HFFc6 (cell line): ENCODE data around the gene CD28. TPM values are rescaled to one million over a fixed set of nuclear protein-coding genes. Genes with fewer than 3 reads are reported as not detected.

Source experiments
- DNase-seq: peaks from one replicate; pipeline ENCODE4 v3.0.0-alpha.2; 2018
- H3K27ac Mint-ChIP-seq: 2 replicates; pipeline ENCODE4 v1.8.0; 2020; ENCODE audit warnings: mild to moderate bottlenecking, mixed read lengths
- H3K27me3 Mint-ChIP-seq: 2 replicates; pipeline ENCODE4 v1.8.0; 2021; ENCODE audit warnings: mild to moderate bottlenecking, moderate library complexity, mixed read lengths; ENCODE audit not compliant: insufficient read depth
- H3K36me3 Mint-ChIP-seq: 2 replicates; pipeline ENCODE4 v1.8.0; 2021; ENCODE audit warnings: low read depth, mixed read lengths
- H3K4me1 Mint-ChIP-seq: 2 replicates; pipeline ENCODE4 v1.8.0; 2020; ENCODE audit warnings: low read depth, mixed read lengths
- H3K4me3 Mint-ChIP-seq: 2 replicates; pipeline ENCODE4 v1.8.0; 2020; ENCODE audit warnings: mild to moderate bottlenecking, moderate library complexity, mixed read lengths
- H3K9me3 Mint-ChIP-seq: 2 replicates; pipeline ENCODE4 v1.8.0; 2020; ENCODE audit warnings: mild to moderate bottlenecking, mixed read lengths
- CTCF ChIP-seq: fragments of 200-600 bp; sonication (generic); IDR thresholded peaks from 2 replicates; pipeline ENCODE4 v1.5.0; 2021; ENCODE audit warnings: antibody characterized with exemption, mild to moderate bottlenecking
- total RNA-seq, 6 experiments: library from RNA; stranded (reverse); fragmentation: NEBNext Ultra II Directional; extraction: Animal tissue kit (Norgen Biotek cat#: 25700); gene quantifications; 2 replicates in 1 of 6; 3 replicates in 5 of 6; pipeline ENCODE4 v1.2.3, GENCODE V29; 2021

Gene CD28
- total RNA-seq, 6 experiments from 2014 or later, result not detected

GRCh38 chr2:203730883-203731282 is 24.4 kb downstream of the CD28 start:
- no peak for TF ChIP-seq CTCF
- no peaks in the 10 kb centered on the region for H3K36me3 Mint-ChIP-seq
- H3K4me3 Mint-ChIP-seq, result no peak overlapping the region
- no peak overlapping the region for H3K27ac Mint-ChIP-seq
- 0 out of 2 replicates have a peak, but pooled peaks cover 4% of the 10 kb centered on the region for H3K4me1 Mint-ChIP-seq
- DNase-seq, result no peak
- H3K27me3 Mint-ChIP-seq, result no peaks in the 10 kb centered on the region
- H3K9me3 Mint-ChIP-seq, result no peaks in the 10 kb centered on the region

DNA sequence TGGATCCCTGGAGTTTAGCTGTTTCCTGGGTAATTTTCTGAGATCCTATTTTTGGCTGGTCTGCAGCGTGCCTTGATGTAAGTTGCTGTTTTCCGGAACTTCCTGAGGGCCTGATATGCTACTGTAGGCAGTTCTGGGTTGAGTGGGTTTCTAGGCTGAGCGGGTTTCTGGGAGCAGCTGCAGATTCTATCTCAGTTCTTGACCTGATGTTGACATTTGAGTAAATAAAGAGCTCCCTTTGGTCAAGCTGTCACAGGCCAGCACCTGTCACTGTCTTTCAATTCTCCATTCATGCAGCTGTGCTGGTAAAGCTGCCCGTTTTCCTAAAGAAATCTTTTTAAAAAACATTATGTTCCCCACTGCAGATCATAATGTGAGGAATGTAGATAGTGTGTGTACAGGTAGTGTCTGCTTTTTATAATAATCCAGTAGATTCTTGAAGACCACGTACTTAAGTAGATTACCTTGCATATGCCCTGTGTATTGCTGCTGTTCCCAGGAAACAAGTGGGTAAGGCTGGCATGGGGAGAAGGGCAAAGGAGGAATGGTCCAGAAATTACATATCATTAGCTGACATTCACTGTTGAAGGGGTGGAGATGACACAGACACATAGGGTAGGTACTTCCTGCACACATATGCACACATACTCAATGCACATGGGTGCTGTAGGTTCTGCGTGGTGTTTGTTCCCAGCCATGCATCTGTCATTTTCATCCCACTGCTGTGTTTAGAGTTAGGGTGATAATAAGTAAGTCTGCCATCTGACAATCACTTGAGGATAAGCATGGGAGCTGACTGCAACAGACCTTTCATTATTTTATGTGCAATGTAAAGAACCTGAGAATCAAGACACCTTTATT is 25.9 kb downstream of the CD28 start:
- Mint-ChIP-seq H3K9me3 (no peaks in the 10 kb centered on the region), H3K27ac (no peak overlapping the region), H3K27me3 (peaks cover 2% of the 10 kb centered on the region; the same call in 1 of the 2 replicates), H3K4me1 (peaks cover 9% of the 10 kb centered on the region), H3K36me3 (no peaks in the 10 kb centered on the region), H3K4me3 (no peak overlapping the region)
- TF ChIP-seq CTCF, result no peak
- no peak for DNase-seq

DNA sequence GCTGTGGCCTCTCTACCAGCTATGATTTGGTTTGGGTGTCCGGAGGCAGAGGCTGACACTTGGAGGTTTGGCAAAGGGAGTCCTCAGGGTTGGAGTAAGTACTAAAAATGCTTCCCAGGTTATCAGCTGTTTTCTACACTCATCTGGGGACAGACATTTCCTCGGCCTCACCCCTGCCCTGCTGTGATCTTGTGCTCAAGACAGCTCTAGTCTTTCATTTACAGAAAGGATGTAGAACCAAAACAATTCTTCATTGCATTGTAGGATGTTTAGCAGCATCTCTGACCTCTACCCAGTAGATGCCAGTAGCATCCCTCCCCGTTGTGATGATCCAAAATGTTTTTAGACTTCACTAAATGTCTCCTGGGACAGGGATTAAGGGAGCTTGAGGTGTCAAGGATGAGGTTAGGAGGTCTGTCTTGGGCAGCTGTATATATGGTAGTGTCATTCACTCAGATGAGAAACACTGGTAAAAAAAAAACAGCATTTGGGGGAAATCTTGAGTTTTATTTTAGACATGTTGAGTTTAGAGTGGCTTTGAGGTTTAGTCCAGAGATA is 26.6 kb downstream of the CD28 start:
- H3K27ac Mint-ChIP-seq, result no peak overlapping the region
- peaks cover 2% of the 10 kb centered on the region; the same call in 1 of the 2 replicates for H3K27me3 Mint-ChIP-seq
- H3K4me3 Mint-ChIP-seq, result no peak overlapping the region
- H3K9me3 Mint-ChIP-seq, result no peaks in the 10 kb centered on the region
- DNase-seq, result no peak
- peaks cover 12% of the 10 kb centered on the region for H3K4me1 Mint-ChIP-seq
- no peaks in the 10 kb centered on the region for H3K36me3 Mint-ChIP-seq
- no peak for TF ChIP-seq CTCF

DNA sequence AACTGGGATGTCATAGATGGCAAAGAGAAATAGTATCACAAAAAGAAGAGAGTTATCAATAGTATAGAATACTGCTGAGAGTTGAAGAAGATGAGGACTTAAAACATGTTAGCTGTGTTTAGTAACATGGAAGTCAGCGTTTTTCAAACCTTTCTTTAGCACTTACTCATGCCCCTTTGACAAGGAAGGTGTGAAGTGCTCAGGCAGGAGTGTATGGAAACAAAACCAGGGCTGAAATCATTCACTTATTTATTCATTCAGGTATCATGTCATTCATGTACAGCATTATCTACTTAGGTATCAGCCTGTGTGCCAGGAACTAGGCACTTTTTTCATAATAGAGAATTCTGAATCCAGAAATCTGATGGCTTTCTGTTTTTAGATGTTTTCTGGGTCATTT is 27.2 kb downstream of the CD28 start:
- TF ChIP-seq CTCF, result no peak
- H3K4me3 Mint-ChIP-seq, result no peak overlapping the region
- H3K4me1 Mint-ChIP-seq, result peaks cover 12% of the 10 kb centered on the region
- no peak for DNase-seq
- H3K27ac Mint-ChIP-seq, result no peak overlapping the region
- no peaks in the 10 kb centered on the region for H3K36me3 Mint-ChIP-seq
- no peaks in the 10 kb centered on the region for H3K9me3 Mint-ChIP-seq
- peaks cover 2% of the 10 kb centered on the region; the same call in 1 of the 2 replicates for H3K27me3 Mint-ChIP-seq

DNA sequence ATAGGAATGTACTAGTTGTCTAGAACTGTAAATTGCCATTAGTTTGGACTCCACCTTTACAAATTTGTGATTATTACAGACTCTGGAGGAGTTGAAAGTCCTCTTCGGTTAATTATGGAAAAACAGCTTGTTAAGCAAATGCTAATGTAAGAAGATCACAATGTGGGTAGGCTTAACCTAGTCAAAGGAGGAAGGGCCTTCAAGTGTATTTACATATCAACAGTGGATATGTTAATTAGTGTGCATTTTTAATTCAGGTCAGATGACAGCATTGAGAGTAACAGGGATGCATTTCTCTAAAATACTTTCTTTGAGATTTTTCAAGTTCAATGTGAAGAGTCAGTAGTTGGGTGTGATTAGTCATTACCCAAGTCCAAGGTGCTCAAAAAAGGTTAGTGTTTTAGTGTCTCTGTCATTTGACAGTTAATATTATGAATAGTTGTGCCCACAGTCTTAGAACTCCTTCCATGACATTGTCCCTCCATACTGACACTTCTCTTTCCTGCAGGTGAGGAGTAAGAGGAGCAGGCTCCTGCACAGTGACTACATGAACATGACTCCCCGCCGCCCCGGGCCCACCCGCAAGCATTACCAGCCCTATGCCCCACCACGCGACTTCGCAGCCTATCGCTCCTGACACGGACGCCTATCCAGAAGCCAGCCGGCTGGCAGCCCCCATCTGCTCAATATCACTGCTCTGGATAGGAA is 28.0 kb downstream of the CD28 start:
- peaks cover 12% of the 10 kb centered on the region for H3K4me1 Mint-ChIP-seq
- no peak for TF ChIP-seq CTCF
- DNase-seq, result no peak
- no peaks in the 10 kb centered on the region for H3K36me3 Mint-ChIP-seq
- no peak overlapping the region for H3K27ac Mint-ChIP-seq
- H3K9me3 Mint-ChIP-seq, result no peaks in the 10 kb centered on the region
- no peak overlapping the region for H3K4me3 Mint-ChIP-seq
- peaks cover 2% of the 10 kb centered on the region; the same call in 1 of the 2 replicates for H3K27me3 Mint-ChIP-seq
